ENCODE measurements around the gene TNIP2.
A peak's percentile ranks its signal among the peaks of the same experiment; 100 is the strongest.

Gene TNIP2

DNA sequence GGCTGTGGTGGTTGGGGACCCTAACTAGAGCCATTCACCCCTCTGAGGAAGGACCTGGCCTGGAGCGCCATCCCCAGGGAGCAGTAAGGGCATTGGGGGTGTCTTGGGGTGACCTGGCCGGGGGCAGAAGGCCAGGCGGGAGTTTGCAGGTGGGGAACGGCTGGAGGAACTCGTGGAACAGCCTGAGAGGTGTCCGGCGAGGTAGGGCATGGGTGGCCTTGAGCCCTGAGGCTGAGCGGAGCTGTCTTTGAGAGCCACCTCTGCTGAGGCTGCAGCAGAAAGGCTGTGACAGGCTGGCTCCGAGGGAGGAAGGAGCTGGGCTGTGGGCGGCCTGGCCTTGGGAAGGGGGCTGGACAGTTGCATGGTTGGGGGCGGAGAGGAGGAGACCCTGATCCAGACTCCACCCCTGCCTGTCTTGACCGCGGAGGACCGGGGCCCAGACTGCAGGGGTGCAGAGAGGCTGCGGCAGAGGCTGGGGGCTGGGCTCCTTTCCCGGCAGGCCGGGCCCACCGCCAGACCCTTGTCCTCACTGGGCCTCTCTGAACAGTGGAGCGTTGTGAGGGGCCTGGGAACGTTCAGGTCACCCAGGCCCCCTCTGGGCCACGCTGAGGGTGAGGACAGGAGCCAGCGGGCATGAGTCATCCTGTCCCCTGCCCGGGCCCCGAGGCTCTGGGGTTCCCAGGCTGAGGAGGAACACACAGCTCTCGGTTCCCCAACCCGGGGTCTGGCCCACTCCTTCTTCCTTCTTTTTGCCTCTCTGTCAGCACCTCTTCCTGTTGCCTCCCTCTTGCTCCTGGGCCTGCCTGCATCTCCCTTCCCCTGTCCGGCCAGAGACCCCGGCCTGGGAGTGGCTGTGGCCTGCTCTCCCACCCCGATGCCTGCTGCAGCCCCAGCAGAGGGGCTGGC is 44.8 kb upstream of the TNIP2 start:
- TF ChIP-seq, protein P1, sequence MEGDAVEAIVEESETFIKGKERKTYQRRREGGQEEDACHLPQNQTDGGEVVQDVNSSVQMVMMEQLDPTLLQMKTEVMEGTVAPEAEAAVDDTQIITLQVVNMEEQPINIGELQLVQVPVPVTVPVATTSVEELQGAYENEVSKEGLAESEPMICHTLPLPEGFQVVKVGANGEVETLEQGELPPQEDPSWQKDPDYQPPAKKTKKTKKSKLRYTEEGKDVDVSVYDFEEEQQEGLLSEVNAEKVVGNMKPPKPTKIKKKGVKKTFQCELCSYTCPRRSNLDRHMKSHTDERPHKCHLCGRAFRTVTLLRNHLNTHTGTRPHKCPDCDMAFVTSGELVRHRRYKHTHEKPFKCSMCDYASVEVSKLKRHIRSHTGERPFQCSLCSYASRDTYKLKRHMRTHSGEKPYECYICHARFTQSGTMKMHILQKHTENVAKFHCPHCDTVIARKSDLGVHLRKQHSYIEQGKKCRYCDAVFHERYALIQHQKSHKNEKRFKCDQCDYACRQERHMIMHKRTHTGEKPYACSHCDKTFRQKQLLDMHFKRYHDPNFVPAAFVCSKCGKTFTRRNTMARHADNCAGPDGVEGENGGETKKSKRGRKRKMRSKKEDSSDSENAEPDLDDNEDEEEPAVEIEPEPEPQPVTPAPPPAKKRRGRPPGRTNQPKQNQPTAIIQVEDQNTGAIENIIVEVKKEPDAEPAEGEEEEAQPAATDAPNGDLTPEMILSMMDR (IDR thresholded peaks at IDR 0.05; ENCODE audit: insufficient read depth, low read depth, low read length, missing control alignments) = no peak

DNA sequence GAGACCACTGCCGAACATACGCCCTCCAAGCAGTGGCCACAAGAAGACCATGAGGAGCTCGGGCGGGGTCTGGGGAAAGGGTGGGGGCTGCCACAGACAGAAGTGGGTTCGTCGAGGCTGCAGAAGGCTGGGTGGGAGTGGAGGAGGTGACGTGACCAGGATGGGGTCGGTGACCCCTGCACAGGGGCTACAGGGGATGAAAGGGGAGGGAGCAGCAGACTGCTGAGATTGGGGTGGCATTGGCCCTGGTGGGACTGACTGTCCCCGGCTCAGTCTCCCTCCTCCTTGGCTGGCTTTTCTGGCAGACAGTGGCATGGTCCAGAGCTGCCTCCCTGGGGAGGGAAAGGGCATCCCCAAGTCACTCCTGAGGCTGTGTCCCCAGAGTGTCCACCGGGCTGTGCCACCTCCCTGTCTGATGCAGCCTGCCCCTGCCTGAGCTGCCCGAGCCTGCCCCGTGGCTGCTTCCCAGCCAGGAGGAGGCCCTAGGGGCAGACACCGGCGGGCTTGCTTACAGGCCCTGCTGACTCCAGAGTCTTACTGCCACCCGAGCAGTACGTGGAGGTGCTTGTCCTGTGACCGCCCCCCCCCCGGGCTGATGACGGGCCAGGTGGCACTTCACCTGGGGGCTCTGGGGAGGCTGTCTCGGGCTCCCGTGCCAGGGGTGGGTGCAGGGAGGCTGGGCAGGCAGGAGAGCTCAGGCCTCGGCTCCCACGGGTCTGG is 44.0 kb upstream of the TNIP2 start:
- TF ChIP-seq, protein P1 (IDR thresholded peaks at IDR 0.05; ENCODE audit: insufficient read depth, low read depth, low read length, missing control alignments) = no peak
- H3K4me3 ChIP-seq (ENCODE audit: low read length) = no peak overlapping the region
- peak; percentile 39 for DNase-seq (ENCODE audit: low read depth)

More for the DNA sequence above, 44.8 kb upstream of the TNIP2 start:
- DNase-seq (ENCODE audit: low read depth) = no peak
- no peak overlapping the region for H3K4me3 ChIP-seq (ENCODE audit: low read length)

DNA sequence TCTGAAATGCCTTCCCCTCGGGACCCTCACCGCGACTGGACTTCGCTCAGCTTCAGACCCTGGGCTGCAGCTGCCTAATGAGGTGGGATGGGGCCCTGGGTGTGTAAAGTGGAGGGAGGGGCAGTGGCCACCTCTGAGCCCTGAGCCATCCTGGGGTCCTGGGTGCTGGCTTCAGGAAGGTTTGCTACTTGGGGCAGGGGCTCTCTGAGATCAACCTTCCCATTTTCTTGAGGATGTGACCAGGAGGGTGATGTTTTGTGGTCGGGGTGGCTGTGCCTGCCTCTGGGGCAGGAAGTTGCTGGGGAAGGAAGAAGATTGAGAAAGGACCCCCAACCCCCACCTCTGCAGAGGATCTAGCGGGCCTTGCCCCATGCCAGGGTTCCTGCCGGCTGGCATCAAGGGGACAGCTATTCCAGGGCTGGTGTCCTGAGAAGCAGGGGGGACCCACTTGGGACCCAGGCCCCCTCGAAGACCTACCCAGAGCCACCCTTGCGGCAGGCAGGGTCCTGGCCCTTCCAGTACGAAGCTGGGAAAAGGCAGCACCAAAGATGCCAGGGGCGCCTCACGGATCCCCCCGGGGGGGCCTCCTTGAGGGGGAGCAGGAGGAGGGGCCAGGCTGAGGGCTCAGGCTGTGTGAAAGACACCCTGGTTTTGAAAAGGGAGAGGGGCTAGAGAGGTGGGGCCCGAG is 43.2 kb upstream of the TNIP2 start:
- TF ChIP-seq, protein P1 (IDR thresholded peaks at IDR 0.05; ENCODE audit: insufficient read depth, low read depth, low read length, missing control alignments) = no peak
- no peak overlapping the region for H3K4me3 ChIP-seq (ENCODE audit: low read length)
- DNase-seq (ENCODE audit: low read depth) = no peak

DNA sequence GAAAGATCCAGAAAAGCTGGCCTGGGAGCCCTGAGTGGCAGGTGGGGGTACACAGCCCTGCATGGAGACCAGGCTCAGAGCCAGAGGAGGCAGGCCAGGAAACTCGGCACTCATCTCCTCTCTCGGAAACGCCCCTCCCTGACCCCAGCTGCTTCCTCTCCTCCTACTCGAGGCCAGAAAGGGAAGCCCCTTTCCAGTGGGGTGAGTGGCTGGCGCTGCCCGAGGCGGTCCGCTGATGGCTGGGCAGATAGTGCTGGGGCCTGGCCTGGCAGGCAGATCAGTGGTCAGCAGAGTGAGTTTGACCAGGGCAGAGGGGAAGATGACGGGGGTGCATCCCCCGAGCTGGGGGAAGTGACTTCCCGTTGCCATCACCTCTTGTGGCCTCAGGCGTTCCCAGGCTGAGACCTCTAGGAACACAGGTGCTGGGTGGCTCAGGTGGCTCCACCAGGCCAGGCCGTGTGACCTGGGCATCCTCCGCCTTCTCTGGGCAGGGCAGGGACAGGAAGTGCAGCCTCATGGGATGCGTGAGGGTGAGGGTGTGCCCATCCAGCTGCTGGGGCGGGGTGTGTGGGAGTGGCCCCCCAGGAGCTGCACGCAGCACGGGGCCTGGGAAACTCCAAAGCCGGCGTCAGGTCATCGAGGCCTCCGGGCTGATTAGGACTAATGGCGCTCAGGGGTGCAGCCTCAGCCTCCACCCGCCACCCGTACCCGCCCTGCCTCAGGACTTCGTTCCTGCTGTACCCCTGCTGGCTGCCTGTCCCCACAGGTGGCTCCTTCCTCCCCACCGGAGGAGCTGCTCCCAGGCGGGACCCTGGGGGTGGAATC is 42.5 kb upstream of the TNIP2 start:
- DNase-seq (ENCODE audit: low read depth) = peak; percentile 31
- H3K4me3 ChIP-seq (ENCODE audit: low read length) = no peak overlapping the region
- TF ChIP-seq, protein P1 (IDR thresholded peaks at IDR 0.05; ENCODE audit: insufficient read depth, low read depth, low read length, missing control alignments) = no peak

DNA sequence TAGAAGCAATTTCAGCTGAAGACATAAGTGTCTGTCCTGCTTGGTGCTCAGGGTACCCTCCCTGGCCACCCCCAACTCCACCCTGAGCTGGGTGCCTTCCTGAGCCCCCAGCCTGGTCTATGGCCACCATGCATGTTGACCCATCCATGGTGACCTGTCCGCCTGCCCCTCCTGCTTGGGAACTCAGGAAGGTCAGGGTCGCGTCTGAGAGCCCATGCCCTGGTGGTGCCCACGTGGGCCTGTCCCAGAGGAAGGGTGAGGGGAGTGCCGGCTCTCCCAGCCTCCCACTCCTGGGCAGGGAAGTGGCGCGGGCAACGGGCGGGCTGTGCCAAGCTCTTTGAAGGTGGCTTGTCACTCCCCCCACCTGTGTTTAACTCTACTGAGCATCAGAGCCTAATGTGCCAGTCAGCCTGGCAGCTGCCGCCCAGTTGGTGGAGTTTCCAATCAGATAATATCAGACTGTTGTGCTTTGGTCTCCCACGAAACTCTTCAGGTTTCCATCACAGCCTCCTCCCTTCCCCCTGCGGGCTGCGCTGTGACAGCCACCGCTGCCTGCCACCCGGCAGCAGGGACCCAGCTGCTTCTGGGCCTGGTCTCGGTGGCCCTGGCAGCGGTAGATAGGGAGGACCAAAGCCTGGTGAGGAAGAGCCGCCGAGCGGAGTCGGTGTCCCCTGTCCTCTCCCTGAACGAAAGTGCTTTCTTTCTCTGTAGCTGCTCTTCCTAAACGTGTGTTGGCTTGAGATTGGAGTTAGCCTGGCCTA is 41.6 kb upstream of the TNIP2 start:
- TF ChIP-seq, protein P1 (IDR thresholded peaks at IDR 0.05; ENCODE audit: insufficient read depth, low read depth, low read length, missing control alignments) = no peak
- no peak for DNase-seq (ENCODE audit: low read depth)
- H3K4me3 ChIP-seq (ENCODE audit: low read length) = no peak overlapping the region

Data from epithelial cell of esophagus (primary cell).